Pancreas (tissue), 10 donors: Measurements from ENCODE around the gene SCN5A. TPM values are rescaled to one million over a fixed set of nuclear protein-coding genes. Genes with fewer than 3 reads are reported as not detected.

ENCODE experiments used
- ATAC-seq, 4 donors: fragments of 200-7000 bp; cut with Tn5 transposase; one replicate each; pipeline versions ENCODE4 v1.8.0 to v1.9.1; 2020; ENCODE audit warnings: mild to moderate bottlenecking in 4 of 4, moderate library complexity in 4 of 4
- DNase-seq, 6 donors: peaks; one replicate each; pipeline ENCODE4 v3.0.0-alpha.2; 2020
- FAIRE-seq: peaks from 2 replicates; lab custom pipeline; 2012; peaks lifted over from hg19 to GRCh38; lab: Jason Lieb, UNC
- H3K27ac ChIP-seq, 4 donors: fragments of 200-600 bp; sonication (generic); 1 replicate in 3 of 4; 2 replicates in 1 of 4; pipeline versions ENCODE4 v1.5.0 to v1.8.0; 2020
- H3K27me3 ChIP-seq, 4 donors: fragments of 200-600 bp; one replicate each; pipeline ENCODE4 v1.8.0; 2021
- H3K36me3 ChIP-seq, 3 donors: fragments of 200-600 bp; sonication (generic) in 1 of 3; one replicate each; pipeline versions ENCODE4 v1.5.0 to v1.8.0; 2020 to 2021
- H3K4me1 ChIP-seq, 3 donors: fragments of 200-600 bp; one replicate each; pipeline ENCODE4 v1.8.0; 2021
- H3K4me3 ChIP-seq, 4 donors: fragments of 200-600 bp; sonication (generic) in 2 of 4; one replicate each; pipeline versions ENCODE4 v1.5.0 to v1.8.0; 2020 to 2021
- H3K9me3 ChIP-seq, 4 donors: fragments of 200-600 bp; one replicate each; pipeline ENCODE4 v1.8.0; 2021
- CTCF ChIP-seq, 4 donors: fragments of 200-600 bp; sonication (generic) in 3 of 4; IDR thresholded peaks; one replicate each; pipeline versions ENCODE4 v1.5.0 to v1.8.0; 2021; ENCODE audit warnings: antibody characterized with exemption in 4 of 4
- WGBS, 2 donors: extraction: QIAGEN DNeasy Blood & Tissue Kit; methylation state at CpG; one replicate each; pipeline ENCODE4 v1.1.7; 2013; 5-methylcytosine and 5-hydroxymethylcytosine counted together
- intact Hi-C, 3 donors: fragments of 100-400 bp; cut with DNase I; formaldehyde crosslinking; loops; one replicate each; pipeline versions ENCODE4 v1.11.1 to v1.14.2; 2022
- polyA plus RNA-seq, 2 donors: library from polyadenylated mRNA; stranded (reverse); fragments of 200-250 nt; gene quantifications; one replicate each; pipeline ENCODE4 v1.2.3, GENCODE V29; 2013
- total RNA-seq, 6 donors: library from RNA; stranded (reverse); fragmentation: NEBNext Ultra II Directional in 4 of 6; extraction: Animal tissue kit (Norgen Biotek cat#: 25700) in 4 of 6; gene quantifications; one replicate each; pipeline versions ENCODE4 v1.2.1 to v1.2.4, GENCODE V29; 2021 to 2023
- donor health status: healthy with polysubstance abuse.
- donor health status: DM: no; HTN: no; CAD: no; lungs with moderate emphysema.
- donor health status: DM: no; HTN: no; CAD: no.
- donor health status: control.
- donor health status: control.
- donor health status: Bipolar disorder and iron deficiency.
- donor health status: DM: yes; HTN: yes; CAD: no.
- donor health status: DM: no; HTN: no; CAD: no.
- donor health status: DM: no; HTN: no; CAD: no.
- donor health status: DM: yes; HTN: yes; CAD: no.

Gene SCN5A
- total and polyA plus RNA-seq, 8 donors: 0.07 to 0.39 (median 0.26) TPM; not detected in 1

DNA sequence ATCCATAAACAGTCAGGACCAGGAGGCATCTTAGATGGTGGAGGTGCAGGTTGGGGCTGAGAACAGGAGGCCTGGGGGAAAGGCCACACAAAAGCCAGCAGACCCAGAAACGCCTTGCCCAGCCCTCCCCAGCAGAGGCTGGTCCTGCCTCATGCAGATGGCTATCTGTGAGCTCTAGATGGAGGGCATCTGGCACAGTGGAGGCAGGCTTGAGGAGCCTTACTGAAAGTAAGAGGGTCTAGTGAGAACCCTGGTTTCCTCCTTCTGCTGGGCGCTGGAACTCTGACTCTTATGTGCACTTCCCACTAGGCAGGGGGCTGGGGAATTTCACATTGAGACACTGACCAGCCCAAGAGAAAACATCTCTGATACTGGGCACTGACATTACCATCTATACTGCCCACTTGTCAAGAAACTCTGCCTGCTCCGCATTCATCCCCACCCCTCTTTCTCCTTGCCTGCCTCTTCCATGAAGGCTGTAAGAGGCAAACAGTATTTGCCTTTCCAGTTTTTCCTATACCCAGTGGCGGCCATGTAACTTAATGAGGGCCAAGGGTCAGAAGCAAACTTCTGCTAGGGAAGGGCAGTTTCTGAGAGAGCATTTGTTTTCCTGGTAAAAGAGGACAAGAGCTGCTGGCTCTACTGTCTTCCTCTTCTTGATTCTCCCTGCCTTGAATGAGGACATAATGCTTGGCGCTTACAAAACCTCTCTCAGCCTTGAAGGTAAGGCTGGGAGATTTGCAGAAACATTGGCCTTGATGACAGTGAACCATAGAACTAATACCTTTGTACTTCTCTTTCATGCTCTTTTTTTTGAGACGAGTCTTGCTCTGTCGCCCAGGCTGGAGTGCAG is 4.4 kb upstream of the SCN5A start:
- Histone ChIP-seq H3K4me1 (peaks cover 3 to 4% (median 4%) of the 10 kb centered on the region in 3 donors), H3K27ac (no peak overlapping the region), H3K9me3 (no peaks in the 10 kb centered on the region), H3K27me3 (peaks cover 0 to 15% (median 1%) of the 10 kb centered on the region in 4 donors), H3K4me3 (no peak overlapping the region), H3K36me3 (no peaks in the 10 kb centered on the region)
- intact Hi-C loops: loop anchor here in 1 of 3 donors (10.0 kb wide), 1 partner anchor 129 kb away; no protein-coding TSS in a partner anchor
- DNase-seq: no peak
- FAIRE-seq: no peak
- WGBS, 2 donors: 72 to 78% methylated on average over 7 of the region's 7 CpGs
- TF ChIP-seq CTCF (IDR thresholded peaks at IDR 0.05): no peak
- no peak for ATAC-seq

DNA sequence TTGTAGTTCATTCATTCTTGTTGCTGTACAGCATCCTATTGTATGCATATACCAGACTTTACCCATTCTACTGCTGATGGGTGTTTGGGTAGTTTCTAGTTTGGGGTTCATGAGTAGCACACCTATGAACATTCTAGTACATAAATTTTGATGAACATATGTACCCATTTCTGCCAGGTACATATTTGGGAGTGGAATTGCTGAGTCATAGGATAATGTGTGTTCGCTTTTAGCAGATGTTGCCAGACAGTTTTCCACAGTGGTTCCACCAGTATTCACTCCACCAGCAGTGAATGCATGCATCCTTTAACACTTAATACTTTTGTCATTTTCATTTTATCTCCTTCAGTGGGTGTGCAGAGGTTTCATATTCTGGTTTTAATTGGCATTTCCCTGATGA is 3.4 kb upstream of the SCN5A start:
- H3K4me3 ChIP-seq: no peak overlapping the region
- H3K4me1 ChIP-seq: peaks cover 5 to 6% (median 6%) of the 10 kb centered on the region in 3 donors
- intact Hi-C loops: loop anchor here in 1 of 3 donors (10.0 kb wide), 1 partner anchor 128 kb away; no protein-coding TSS in a partner anchor
- no peak for TF ChIP-seq CTCF (IDR thresholded peaks at IDR 0.05)
- H3K27me3 ChIP-seq: peaks cover 0 to 24% (median 2%) of the 10 kb centered on the region in 4 donors
- no peaks in the 10 kb centered on the region for H3K9me3 ChIP-seq
- H3K27ac ChIP-seq: no peak overlapping the region
- FAIRE-seq (no peak), DNase-seq (no peak), ATAC-seq (no peak)
- WGBS, 2 donors: 62 to 84% methylated on average over 1 of the region's 1 CpG
- no peaks in the 10 kb centered on the region for H3K36me3 ChIP-seq

GRCh38 chr3:38651153-38651789 is 1.8 kb upstream of the SCN5A start:
- peak; percentile 95 to 97 (median 96) for TF ChIP-seq CTCF (IDR thresholded peaks at IDR 0.05)
- Histone ChIP-seq H3K36me3 (no peaks in the 10 kb centered on the region), H3K27ac (no peak overlapping the region), H3K4me3 (no peak overlapping the region), H3K9me3 (no peaks in the 10 kb centered on the region), H3K27me3 (peaks cover 0 to 23% (median 2%) of the 10 kb centered on the region in 4 donors), H3K4me1 (peaks cover 5 to 6% (median 6%) of the 10 kb centered on the region in 3 donors)
- FAIRE-seq: no peak
- DNase-seq: peak; percentile 46 to 86 (median 75)
- intact Hi-C loops: loop anchor here in 1 of 3 donors (10.0 kb wide), 1 partner anchor 126 kb away; no protein-coding TSS in a partner anchor
- peak; percentile 71 to 87 (median 85) for ATAC-seq
- 8 to 10% methylated on average over 19 of the region's 19 CpGs for WGBS, 2 donors

GRCh38 chr3:38650248-38650951 is 913 bp upstream of the SCN5A start:
- no peak for FAIRE-seq
- H3K27me3 ChIP-seq: peaks cover 0 to 23% (median 2%) of the 10 kb centered on the region in 4 donors
- no peak overlapping the region for H3K27ac ChIP-seq
- H3K36me3 ChIP-seq: no peaks in the 10 kb centered on the region
- TF ChIP-seq CTCF (IDR thresholded peaks at IDR 0.05): no peak
- H3K9me3 ChIP-seq: no peaks in the 10 kb centered on the region
- no peak for DNase-seq
- intact Hi-C loops: loop anchor here in 1 of 3 donors (10.0 kb wide), 1 partner anchor 126 kb away; no protein-coding TSS in a partner anchor
- peaks cover 5 to 6% (median 6%) of the 10 kb centered on the region in 3 donors for H3K4me1 ChIP-seq
- H3K4me3 ChIP-seq: no peak overlapping the region
- WGBS, 2 donors: 70 to 71% methylated on average over 14 of the region's 14 CpGs
- peak; percentile 3 to 14 (median 6) for ATAC-seq
